GM21390 (cell line): Measurements from ENCODE around the gene CDC20.
A peak's percentile ranks its signal among the peaks of the same experiment; 100 is the strongest.
"Not testable (repeated sequence)": the region's sequence is repeated elsewhere in the genome, so short reads cannot be mapped to it uniquely, and the experiment has no call there.

Experiments used
- ATAC-seq: cut with Tn5 transposase; IDR thresholded peaks from one replicate; pipeline ENCODE4 v1.9.1; 2021; ENCODE audit not compliant: unreplicated experiment

The CDC20 gene

GRCh38 chr1:43354471-43354870 is 4.3 kb upstream of the CDC20 start:
- ATAC-seq, result no peak

- ATAC-seq, result no peak
Observed at GRCh38 chr1:43354936-43355335, 3.8 kb upstream of the CDC20 start.

GRCh38 chr1:43357251-43357650 is 1.5 kb upstream of the CDC20 start:
- no peak for ATAC-seq

GRCh38 chr1:43358121-43358745 is 548 bp upstream of the CDC20 start:
- peak; percentile 16 for ATAC-seq

GRCh38 chr1:43359696-43360095 is 915 bp downstream of the CDC20 start:
- ATAC-seq, result no peak

GRCh38 chr1:43360616-43361015 is 1.8 kb downstream of the CDC20 start:
- ATAC-seq, result no peak

GRCh38 chr1:43363283-43363934 is 4.6 kb downstream of the CDC20 start:
- ATAC-seq, result no peak

GRCh38 chr1:43363935-43364525 is 5.2 kb downstream of the CDC20 start:
- ATAC-seq, result no peak

GRCh38 chr1:43365678-43366077 is 6.9 kb downstream of the CDC20 start:
- ATAC-seq, result no peak

- no peak for ATAC-seq
Observed at GRCh38 chr1:43366179-43366578, 7.4 kb downstream of the CDC20 start.

- no peak for ATAC-seq
Observed at GRCh38 chr1:43366601-43367025, 7.8 kb downstream of the CDC20 start.

- ATAC-seq, result peak; percentile 37
Observed at GRCh38 chr1:43367026-43367903, 8.5 kb downstream of the CDC20 start.

GRCh38 chr1:43367904-43368645 is 9.3 kb downstream of the CDC20 start, which contains the start of gene ELOVL1:
Gene ELOVL1, minus strand, starts transcription at chr1:43368011. Its CDS starts 2,402 bp downstream, at chr1:43365609.
- peak; percentile 77 for ATAC-seq

- ATAC-seq, result no peak
Observed at GRCh38 chr1:43368646-43369020, 9.9 kb downstream of the CDC20 start.

- ATAC-seq, result not testable (repeated sequence)
Observed at GRCh38 chr1:43369779-43370178, 11.0 kb downstream of the CDC20 start.

GRCh38 chr1:43370564-43370963 is 11.8 kb downstream of the CDC20 start:
- no peak for ATAC-seq

GRCh38 chr1:43372172-43372571 is 13.4 kb downstream of the CDC20 start:
- ATAC-seq, result no peak

GRCh38 chr1:43373066-43373940 is 14.5 kb downstream of the CDC20 start:
- ATAC-seq, result no peak

GRCh38 chr1:43376723-43377235 is 18.0 kb downstream of the CDC20 start:
- ATAC-seq, result no peak
